Kidney capillary endothelial cell (primary cell): ENCODE results near the gene CELF6.

ENCODE experiments used
- DNase-seq: peaks from one replicate; pipeline ENCODE4 v3.0.0-alpha.2; 2018; ENCODE audit warnings: low spot score

CELF6 gene

DNA sequence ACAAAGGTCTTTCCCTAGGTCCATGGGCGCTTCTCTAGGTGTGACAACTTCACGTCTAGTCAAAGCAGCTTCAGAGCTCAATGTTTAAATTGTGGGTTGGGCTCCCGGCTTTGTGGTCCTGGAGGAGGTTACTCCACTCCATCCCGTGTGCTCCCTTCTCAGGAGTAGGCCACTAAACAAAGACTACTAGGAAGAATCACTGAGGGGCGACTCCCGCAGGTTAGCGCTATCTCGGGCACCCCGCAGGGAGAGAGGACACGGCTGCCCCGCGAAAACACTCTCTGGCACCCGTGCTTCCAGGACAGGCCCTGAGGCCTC lies 48.1 kb downstream of the CELF6 start:
- DNase-seq: no peak

DNA sequence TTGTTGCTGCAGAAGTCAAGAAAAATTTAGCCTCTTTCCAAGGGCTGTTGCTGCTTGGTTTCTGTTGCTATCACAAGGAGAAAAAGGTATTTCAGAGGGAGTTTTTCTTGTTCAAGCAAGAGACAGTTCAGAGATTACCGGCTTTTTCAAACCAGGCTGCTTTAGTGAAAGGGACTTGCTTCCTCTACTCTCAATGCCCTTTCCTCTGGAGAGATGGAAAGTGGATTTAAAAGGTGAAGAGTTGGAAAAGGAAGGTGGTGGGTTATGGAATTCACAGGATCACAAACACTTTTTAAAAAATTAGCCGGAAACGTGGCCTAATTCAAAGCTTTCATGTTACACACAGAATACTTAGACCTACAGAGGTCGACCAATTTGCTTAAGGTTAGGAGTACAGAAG lies 48.7 kb downstream of the CELF6 start:
- no peak for DNase-seq

DNA sequence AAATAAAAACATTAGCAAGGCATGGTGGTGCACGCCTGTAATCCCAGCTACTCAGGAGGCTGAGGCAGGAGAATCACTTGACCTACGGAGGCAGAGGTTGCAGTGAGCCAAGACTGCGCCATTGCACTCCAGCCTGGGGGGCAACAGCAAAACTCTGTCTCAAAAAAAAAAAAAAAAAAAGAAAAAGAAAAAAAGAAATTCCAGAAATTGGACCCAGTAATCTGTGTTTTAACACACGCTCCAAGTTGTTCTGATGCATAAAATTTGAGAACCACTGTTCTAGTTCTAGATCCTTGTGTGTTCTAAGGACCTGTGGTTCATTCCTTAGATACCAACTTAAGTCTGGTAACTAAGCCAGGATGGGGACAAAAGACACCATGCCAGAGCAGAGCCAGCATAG lies 50.2 kb downstream of the CELF6 start:
- no peak for DNase-seq

DNA sequence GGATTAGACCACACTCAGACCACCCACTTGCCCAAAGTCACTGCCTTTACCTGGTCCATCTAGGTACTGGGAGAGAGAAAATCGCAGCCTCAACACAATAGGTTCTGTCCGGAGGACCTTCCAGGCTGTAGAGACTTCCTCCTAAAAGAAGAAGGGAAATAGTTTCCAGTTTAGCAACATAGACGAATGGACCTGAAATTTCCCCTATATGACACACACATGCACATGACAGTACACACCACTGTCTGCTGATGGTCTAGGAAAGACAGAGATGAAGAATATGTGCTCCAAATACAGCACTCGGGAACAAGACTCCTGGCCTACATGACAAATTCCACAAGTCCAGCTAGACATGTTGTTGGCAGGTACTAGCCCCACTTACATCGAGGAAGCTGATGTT lies 54.9 kb downstream of the CELF6 start:
- no peak for DNase-seq

DNA sequence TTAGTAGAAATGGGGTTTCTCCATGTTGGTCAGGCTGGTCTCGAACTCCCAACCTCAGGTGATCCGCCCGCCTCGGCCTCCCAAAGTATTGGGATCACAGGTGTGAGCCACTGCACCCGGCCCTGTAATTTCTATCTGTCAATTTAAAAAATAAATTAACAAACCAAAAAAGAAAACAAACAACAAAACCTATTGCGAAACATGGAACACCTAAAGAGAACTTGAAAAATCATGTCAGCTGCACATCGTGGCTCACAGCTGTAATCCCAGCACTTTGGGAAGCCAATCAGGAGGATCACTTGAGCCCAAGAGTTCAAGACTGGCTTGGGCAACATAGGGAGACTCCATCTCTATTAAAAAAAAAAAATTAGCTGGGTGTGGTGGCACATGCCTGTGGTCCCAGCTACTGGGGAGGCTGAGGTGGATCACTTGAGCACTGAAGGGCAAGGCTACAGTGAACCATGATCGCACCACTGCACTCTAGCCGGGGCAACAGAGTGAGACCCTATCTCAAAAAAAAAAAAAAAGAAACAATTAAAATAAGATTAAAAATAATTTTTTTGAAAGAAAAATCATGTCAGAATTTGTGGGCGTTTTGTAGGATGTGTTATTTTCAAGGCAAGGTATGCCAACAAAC lies 67.2 kb downstream of the CELF6 start:
- DNase-seq: no peak

DNA sequence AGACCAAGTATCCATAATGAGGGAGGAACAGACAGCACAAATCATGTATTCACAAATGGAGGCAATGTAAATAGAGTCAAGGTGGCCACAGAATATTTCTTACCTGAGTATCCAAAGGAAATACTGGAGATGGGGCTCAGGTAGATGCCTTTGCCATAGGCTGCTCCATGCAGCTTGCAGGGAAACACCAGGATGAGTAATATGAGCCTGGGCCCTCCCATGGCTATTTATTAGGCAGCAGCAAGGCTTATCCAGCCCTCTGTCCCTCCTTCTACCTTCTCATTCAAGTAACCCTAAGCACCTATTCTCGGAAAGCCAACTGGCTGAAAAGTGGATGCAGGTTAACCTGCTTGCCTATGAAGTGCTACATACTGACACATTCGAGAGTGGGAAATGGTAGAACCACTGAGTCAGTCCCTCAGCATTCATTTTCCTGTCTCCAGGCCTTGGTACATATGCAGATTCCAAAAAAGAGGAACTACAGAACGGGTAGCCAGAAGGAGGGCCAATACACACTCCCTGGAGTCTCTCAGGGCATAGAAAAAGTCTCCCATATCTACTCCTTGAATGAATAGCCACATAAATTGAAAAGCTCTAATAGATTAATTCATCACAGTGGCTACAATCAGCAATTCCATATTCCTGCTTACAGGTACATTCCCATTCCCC lies 70.7 kb downstream of the CELF6 start:
- no peak for DNase-seq

DNA sequence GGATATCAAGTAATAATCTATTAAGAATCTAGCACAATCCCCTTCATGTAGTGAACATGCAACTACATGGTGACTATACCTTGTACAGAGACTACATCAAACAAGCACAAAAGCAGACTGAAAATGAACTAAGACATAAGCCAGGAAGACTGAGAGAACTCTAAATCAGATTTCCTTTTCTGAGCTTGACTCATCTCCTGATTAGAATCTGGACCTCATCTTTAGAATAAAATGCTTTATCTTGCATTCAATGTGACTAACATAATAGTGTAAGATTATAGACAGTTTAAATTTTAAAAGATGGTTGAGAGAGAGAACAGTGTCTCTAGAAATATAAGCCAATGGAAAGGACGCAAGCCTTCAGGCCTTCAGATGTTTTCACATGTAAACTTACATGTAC lies 71.4 kb downstream of the CELF6 start:
- no peak for DNase-seq

DNA sequence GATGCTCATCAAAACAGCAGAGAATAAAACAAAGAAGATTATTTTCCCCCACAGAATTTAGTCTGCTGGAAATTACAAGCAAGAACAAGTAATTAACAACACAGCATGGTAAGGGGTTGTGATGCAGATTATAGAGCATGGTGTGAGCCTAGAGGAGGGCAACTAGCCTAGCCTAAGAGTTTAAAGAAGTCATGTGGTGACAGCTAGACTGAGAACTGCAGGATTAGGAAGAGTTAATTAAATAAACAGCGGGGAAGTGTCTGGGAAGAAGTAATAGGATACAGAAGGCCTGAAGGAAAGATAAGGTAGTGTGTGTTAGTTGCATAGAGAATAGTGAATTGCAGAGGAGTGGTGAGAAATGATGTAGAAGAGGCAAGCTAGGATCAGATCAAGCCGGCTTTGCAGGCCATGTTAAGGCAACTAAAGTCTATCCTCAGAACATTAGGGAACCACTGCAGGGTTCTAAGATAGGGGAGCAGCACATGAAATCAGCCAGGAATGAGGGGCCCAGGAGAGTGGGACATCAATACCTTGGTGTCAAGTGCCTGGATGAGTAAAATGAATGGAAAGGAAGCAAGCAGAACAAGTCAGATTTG lies 77.1 kb downstream of the CELF6 start:
- no peak for DNase-seq

DNA sequence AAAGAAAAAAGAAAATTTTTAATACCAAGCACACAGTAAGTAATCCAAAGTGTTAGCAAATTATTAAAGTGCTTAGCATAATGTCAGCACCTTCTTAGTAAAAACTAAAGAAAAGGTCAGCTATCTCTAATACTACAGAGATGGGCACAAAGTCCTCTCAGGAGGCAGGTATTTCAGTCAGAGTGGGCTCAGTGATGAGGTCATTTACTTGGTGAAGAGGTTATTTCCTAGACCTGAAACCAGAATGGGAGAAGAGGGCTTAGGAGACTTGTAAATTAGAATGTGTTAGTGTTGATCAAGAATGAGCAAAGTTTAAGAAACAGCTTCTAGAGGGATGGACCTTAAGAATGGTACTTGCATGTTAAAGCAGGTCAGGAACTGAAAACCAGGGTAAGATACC lies 80.3 kb downstream of the CELF6 start:
- DNase-seq: no peak

DNA sequence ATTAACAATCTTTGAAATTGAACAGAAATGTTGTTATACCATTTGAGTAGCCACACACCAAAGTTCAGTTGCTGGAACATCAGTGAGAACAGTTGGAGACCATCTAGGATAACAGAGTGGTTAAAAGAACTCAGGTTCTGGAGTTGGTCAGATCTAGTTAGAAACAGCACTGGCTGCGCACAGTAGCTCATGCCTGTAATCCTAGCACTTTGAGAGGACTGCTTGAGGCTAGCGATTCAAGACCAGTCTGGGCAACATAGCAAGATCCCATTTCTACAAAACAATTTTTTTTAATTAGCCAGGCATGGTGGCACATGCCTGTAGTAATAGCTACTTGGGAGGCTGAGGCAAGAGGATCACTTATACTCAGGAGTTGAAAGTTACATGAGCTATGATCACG lies 81.4 kb downstream of the CELF6 start:
- DNase-seq: no peak

DNA sequence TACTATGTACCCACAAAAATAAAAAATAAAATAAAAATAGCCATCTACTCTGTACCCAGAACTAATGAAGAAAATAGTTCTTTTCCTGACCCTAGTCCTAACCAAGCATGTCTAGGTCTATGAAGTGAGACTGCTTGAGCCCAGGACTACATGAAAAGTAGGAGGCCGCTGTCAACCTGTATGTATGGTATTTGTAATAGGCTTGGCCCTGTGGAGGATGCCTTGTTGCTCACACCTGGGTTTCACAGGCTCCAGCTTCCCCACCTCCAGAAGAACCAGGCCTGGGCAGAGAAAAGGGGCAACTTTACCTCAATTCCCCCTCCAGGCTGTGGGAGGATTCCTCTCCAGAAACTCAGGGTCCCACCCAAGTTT lies 82.1 kb downstream of the CELF6 start:
- no peak for DNase-seq

DNA sequence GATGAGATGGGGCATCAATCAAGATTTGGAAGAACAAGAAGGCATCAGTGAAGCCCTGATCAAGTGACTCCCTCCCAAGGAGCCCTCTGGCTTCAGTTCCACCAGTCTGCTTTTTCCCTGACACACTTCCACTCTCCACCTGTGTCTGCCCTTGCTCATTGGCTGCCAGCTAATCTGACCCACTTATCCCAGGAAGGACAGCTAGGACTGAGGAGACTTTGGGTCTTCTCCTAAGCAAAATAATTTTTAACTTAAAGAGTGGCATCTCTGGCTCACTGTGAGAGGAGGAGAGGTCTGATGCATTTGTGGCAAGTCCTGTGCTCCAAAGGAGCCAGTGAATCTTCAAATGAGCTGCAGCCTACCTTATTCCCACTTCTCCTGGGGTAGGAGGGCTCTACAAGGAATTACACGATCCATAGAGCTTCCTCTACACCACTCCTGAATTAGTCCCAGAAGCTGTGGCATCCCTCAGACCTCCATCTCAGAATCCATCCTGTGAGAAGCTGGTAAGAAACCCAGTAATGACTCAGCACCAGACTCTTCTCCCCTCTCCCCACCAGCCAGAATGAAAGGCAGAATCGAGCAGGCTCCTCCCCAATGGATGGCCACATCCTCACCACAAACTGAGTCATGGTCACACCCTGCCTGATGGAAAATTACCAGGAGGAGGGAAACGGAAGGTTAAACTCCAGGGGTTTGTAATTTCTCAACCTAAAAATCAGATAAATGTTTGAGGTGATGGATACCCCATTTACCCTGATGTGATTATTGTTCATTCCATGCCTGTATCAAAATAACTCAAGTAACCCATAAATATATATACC lies 82.7 kb downstream of the CELF6 start:
- DNase-seq: peak; percentile 79

DNA sequence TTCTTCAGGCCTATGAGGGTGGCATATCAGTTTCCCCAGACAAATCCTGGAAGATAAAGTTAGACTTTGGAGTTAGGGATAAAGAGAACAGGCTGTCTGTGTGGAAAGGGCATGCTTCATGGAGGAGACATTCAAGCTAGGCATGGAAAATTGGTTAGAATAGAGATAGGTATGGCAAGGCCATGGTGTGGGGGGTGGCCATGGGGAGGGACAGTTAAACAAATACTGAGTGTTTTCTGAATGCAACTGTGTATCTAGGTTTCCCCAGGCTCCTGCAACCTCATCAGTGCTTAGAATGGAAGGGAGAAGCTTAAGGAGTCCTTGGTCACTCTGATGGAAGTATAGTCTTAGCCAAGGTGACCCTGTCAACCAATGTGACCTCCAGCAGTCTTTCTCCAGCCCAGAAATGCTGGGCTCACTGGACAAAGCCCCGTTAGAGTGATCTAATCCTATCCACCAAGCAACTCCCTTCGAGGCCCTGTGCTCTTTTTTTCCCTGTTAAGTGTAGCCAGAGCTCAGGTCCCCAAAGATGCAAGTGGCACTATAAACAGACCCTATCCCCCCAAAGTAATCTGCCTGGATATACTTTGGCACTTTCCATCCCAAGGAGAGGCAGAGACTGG lies 83.5 kb downstream of the CELF6 start:
- DNase-seq: no peak

DNA sequence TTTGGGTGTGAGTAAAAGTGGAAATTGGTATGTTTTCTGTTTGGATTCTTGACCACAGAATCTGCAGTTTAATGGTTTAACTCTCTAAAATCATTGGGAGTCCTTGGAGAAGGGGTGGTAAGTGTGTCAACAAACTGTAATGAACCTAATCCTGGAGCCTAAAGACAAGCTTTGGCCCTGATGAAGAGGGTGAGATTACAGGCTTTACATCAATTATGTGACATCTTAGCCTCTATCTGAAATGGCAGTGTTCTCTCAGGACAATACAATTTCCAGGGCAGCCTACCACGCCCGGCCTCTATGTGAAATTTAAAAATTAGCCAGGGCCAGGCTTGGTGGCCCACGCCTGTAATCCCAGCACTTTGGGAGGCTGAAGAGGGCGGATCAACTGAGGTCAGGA lies 84.7 kb downstream of the CELF6 start:
- DNase-seq: no peak
